Measurements from ENCODE around the gene MOCOS.

MOCOS gene

GRCh38 chr18:36284268-36284667, 97.0 kb downstream of the MOCOS start:
- no peaks in the 10 kb centered on the region for H3K36me3 ChIP-seq (ENCODE audit: control insufficient read depth, low read depth, low read length)
- H3K4me1 ChIP-seq (ENCODE audit: control insufficient read depth, low read depth, low read length) = no peaks in the 10 kb centered on the region
- no peaks in the 10 kb centered on the region for H3K9me3 ChIP-seq (ENCODE audit: control insufficient read depth, low read depth, low read length)
- no peaks in the 10 kb centered on the region for H3K27me3 ChIP-seq (ENCODE audit: control insufficient read depth, insufficient read depth, low read length)
- no peak overlapping the region for H3K9ac ChIP-seq (ENCODE audit: low read length)
- H3K4me3 ChIP-seq (ENCODE audit: low read length) = no peak overlapping the region
- no peak overlapping the region for H3K27ac ChIP-seq (ENCODE audit: low read length)

GRCh38 chr18:36284671-36285295, 97.5 kb downstream of the MOCOS start:
- Histone ChIP-seq H3K4me3 (ENCODE audit: low read length) (no peak overlapping the region), H3K36me3 (ENCODE audit: control insufficient read depth, low read depth, low read length) (no peaks in the 10 kb centered on the region), H3K27ac (ENCODE audit: low read length) (no peak overlapping the region), H3K9me3 (ENCODE audit: control insufficient read depth, low read depth, low read length) (no peaks in the 10 kb centered on the region), H3K4me1 (ENCODE audit: control insufficient read depth, low read depth, low read length) (no peaks in the 10 kb centered on the region), H3K9ac (ENCODE audit: low read length) (no peak overlapping the region), H3K27me3 (ENCODE audit: control insufficient read depth, insufficient read depth, low read length) (no peaks in the 10 kb centered on the region)

- H3K9ac ChIP-seq (ENCODE audit: low read length) = no peak overlapping the region
- H3K4me3 ChIP-seq (ENCODE audit: low read length) = no peak overlapping the region
- no peak overlapping the region for H3K27ac ChIP-seq (ENCODE audit: low read length)
- H3K36me3 ChIP-seq (ENCODE audit: control insufficient read depth, low read depth, low read length) = no peaks in the 10 kb centered on the region
- H3K4me1 ChIP-seq (ENCODE audit: control insufficient read depth, low read depth, low read length) = no peaks in the 10 kb centered on the region
- no peaks in the 10 kb centered on the region for H3K27me3 ChIP-seq (ENCODE audit: control insufficient read depth, insufficient read depth, low read length)
- H3K9me3 ChIP-seq (ENCODE audit: control insufficient read depth, low read depth, low read length) = no peaks in the 10 kb centered on the region
These were observed 100.4 kb downstream of the MOCOS start for GRCh38 chr18:36287653-36288052.

GRCh38 chr18:36288689-36289088, 101.4 kb downstream of the MOCOS start:
- H3K27ac ChIP-seq (ENCODE audit: low read length) = no peak overlapping the region
- no peaks in the 10 kb centered on the region for H3K4me1 ChIP-seq (ENCODE audit: control insufficient read depth, low read depth, low read length)
- no peaks in the 10 kb centered on the region for H3K9me3 ChIP-seq (ENCODE audit: control insufficient read depth, low read depth, low read length)
- H3K9ac ChIP-seq (ENCODE audit: low read length) = no peak overlapping the region
- H3K27me3 ChIP-seq (ENCODE audit: control insufficient read depth, insufficient read depth, low read length) = peaks cover 6% of the 10 kb centered on the region
- H3K36me3 ChIP-seq (ENCODE audit: control insufficient read depth, low read depth, low read length) = no peaks in the 10 kb centered on the region
- H3K4me3 ChIP-seq (ENCODE audit: low read length) = no peak overlapping the region

GRCh38 chr18:36294031-36294430, 106.7 kb downstream of the MOCOS start:
- Histone ChIP-seq H3K9ac (ENCODE audit: low read length) (no peak overlapping the region), H3K27ac (ENCODE audit: low read length) (no peak overlapping the region), H3K4me1 (ENCODE audit: control insufficient read depth, low read depth, low read length) (peaks cover 3% of the 10 kb centered on the region), H3K27me3 (ENCODE audit: control insufficient read depth, insufficient read depth, low read length) (peaks cover 39% of the 10 kb centered on the region), H3K4me3 (ENCODE audit: low read length) (no peak overlapping the region), H3K36me3 (ENCODE audit: control insufficient read depth, low read depth, low read length) (no peaks in the 10 kb centered on the region), H3K9me3 (ENCODE audit: control insufficient read depth, low read depth, low read length) (no peaks in the 10 kb centered on the region)

GRCh38 chr18:36295214-36295613, 107.9 kb downstream of the MOCOS start:
- Histone ChIP-seq H3K4me3 (ENCODE audit: low read length) (no peak overlapping the region), H3K9ac (ENCODE audit: low read length) (no peak overlapping the region), H3K27me3 (ENCODE audit: control insufficient read depth, insufficient read depth, low read length) (peaks cover 50% of the 10 kb centered on the region), H3K36me3 (ENCODE audit: control insufficient read depth, low read depth, low read length) (no peaks in the 10 kb centered on the region), H3K4me1 (ENCODE audit: control insufficient read depth, low read depth, low read length) (peaks cover 3% of the 10 kb centered on the region), H3K9me3 (ENCODE audit: control insufficient read depth, low read depth, low read length) (no peaks in the 10 kb centered on the region), H3K27ac (ENCODE audit: low read length) (no peak overlapping the region)

DNA sequence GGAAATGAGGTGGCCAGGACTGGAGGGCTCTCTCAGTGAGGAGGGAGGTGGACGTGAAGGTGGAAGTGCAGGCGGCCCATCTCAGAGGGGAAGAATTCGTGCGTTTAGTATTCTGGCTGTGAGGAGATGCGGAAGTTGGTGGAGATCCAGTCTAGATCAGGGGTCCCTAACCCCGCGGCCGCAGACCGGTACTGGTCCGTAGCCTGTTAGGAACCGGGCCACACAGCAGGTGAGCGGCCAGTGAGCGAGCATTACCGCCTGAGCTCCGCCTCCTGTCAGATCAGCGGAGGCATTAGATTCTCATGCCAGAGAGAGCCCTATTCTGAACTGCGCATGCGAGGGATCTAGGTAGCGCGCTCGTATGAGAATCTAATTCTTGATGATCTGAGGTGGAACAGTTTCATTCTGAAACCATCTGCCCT, 108.6 kb downstream of the MOCOS start:
- Histone ChIP-seq H3K36me3 (ENCODE audit: control insufficient read depth, low read depth, low read length) (no peaks in the 10 kb centered on the region), H3K9me3 (ENCODE audit: control insufficient read depth, low read depth, low read length) (no peaks in the 10 kb centered on the region), H3K4me1 (ENCODE audit: control insufficient read depth, low read depth, low read length) (peaks cover 3% of the 10 kb centered on the region), H3K27me3 (ENCODE audit: control insufficient read depth, insufficient read depth, low read length) (peaks cover 52% of the 10 kb centered on the region), H3K27ac (ENCODE audit: low read length) (no peak overlapping the region), H3K9ac (ENCODE audit: low read length) (no peak overlapping the region), H3K4me3 (ENCODE audit: low read length) (peak overlapping the region; percentile 72)

GRCh38 chr18:36296650-36297416, 109.5 kb downstream of the MOCOS start:
- no peak overlapping the region for H3K27ac ChIP-seq (ENCODE audit: low read length)
- peak overlapping the region; percentile 48 for H3K9ac ChIP-seq (ENCODE audit: low read length)
- peaks cover 52% of the 10 kb centered on the region for H3K27me3 ChIP-seq (ENCODE audit: control insufficient read depth, insufficient read depth, low read length)
- H3K4me3 ChIP-seq (ENCODE audit: low read length) = peak overlapping the region; percentile 72
- H3K9me3 ChIP-seq (ENCODE audit: control insufficient read depth, low read depth, low read length) = no peaks in the 10 kb centered on the region
- H3K4me1 ChIP-seq (ENCODE audit: control insufficient read depth, low read depth, low read length) = peaks cover 3% of the 10 kb centered on the region
- H3K36me3 ChIP-seq (ENCODE audit: control insufficient read depth, low read depth, low read length) = no peaks in the 10 kb centered on the region

GRCh38 chr18:36297417-36298125, 110.3 kb downstream of the MOCOS start, which contains the start of gene FHOD3:
FHOD3 (plus strand) TSS chr18:36297713; CDS start chr18:36297836, 123 bp downstream.
- Histone ChIP-seq H3K27me3 (ENCODE audit: control insufficient read depth, insufficient read depth, low read length) (peaks cover 52% of the 10 kb centered on the region), H3K36me3 (ENCODE audit: control insufficient read depth, low read depth, low read length) (no peaks in the 10 kb centered on the region), H3K4me1 (ENCODE audit: control insufficient read depth, low read depth, low read length) (peaks cover 3% of the 10 kb centered on the region), H3K27ac (ENCODE audit: low read length) (no peak within 1 kb of the TSS), H3K4me3 (ENCODE audit: low read length) (peak within 1 kb of the TSS; percentile 72), H3K9ac (ENCODE audit: low read length) (peak within 1 kb of the TSS; percentile 52), H3K9me3 (ENCODE audit: control insufficient read depth, low read depth, low read length) (no peaks in the 10 kb centered on the region)

DNA sequence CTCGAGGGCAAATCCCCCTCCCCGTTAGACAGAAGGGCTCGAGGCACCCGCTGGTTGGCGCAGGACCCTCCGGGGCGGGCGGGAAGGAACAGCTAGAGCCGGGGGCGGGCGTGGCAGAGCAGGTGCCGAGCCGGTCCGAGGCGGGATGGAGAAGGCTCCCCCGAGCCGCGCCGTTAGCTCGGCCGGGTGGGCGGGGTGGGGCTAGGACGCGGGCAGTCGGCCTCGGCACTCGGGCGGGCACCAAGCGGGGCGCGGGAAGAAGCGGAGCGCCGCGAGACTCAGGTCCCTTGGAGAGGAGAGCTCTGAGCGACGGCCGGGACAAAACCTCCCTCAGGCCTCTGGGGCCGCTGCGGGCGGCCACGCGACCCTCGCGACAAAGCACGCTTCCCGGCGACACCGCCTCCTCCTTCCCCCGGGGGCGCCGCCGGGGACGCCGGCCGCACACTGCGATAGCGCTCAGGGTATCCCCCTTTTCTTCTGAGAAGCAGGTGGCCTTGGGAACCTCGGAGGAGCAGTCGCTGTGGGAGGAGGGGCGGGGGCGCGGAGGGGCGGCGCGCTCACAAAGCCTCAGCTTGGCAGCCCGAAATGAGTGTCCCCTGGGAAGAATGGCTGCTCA, 110.9 kb downstream of the MOCOS start:
- Histone ChIP-seq H3K4me3 (ENCODE audit: low read length) (peak overlapping the region; percentile 68), H3K4me1 (ENCODE audit: control insufficient read depth, low read depth, low read length) (peaks cover 4% of the 10 kb centered on the region), H3K27me3 (ENCODE audit: control insufficient read depth, insufficient read depth, low read length) (peaks cover 48% of the 10 kb centered on the region), H3K9ac (ENCODE audit: low read length) (peak overlapping the region; percentile 52), H3K9me3 (ENCODE audit: control insufficient read depth, low read depth, low read length) (no peaks in the 10 kb centered on the region), H3K27ac (ENCODE audit: low read length) (no peak overlapping the region), H3K36me3 (ENCODE audit: control insufficient read depth, low read depth, low read length) (no peaks in the 10 kb centered on the region)

DNA sequence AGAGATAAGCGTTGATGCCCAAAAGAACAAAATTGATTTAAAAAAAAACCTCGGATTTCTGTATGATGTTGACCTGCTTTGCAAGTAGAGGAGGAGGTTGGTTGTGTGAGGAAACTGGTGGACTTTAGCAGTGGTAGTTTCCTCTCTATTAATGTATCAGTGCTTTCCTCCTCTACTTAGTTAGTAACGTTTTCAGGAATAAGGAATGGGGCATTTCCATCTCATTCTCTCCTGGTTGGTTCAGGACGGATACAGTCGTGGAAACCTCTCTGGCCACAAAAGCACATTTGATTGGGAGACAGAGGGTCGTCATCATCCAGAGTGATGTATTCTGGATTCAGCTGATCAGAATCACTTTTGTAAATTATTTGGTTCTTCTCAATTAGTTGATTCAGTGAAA, 111.7 kb downstream of the MOCOS start:
- no peak overlapping the region for H3K9ac ChIP-seq (ENCODE audit: low read length)
- H3K4me1 ChIP-seq (ENCODE audit: control insufficient read depth, low read depth, low read length) = peaks cover 8% of the 10 kb centered on the region
- peak overlapping the region; percentile 68 for H3K4me3 ChIP-seq (ENCODE audit: low read length)
- H3K27me3 ChIP-seq (ENCODE audit: control insufficient read depth, insufficient read depth, low read length) = peaks cover 43% of the 10 kb centered on the region
- H3K9me3 ChIP-seq (ENCODE audit: control insufficient read depth, low read depth, low read length) = no peaks in the 10 kb centered on the region
- no peak overlapping the region for H3K27ac ChIP-seq (ENCODE audit: low read length)
- H3K36me3 ChIP-seq (ENCODE audit: control insufficient read depth, low read depth, low read length) = no peaks in the 10 kb centered on the region
